OCI-LY7 (cell line): ENCODE measurements around the gene EXTL1. TPM values are rescaled to one million over a fixed set of nuclear protein-coding genes. Genes with fewer than 3 reads are reported as not detected.

Experiments used
- BruUV-seq: library from RNA; stranded (reverse); fragments of 400-500 nt; replicated peaks from 2 replicates; lab custom pipeline; 2021; lab: Mats Ljungman, UMichigan
- CTCF ChIA-PET: fragments of 300-600 bp; sonication (Branson Sonifier 250); formaldehyde crosslinking; loops from one replicate; lab custom pipeline; 2022; ENCODE audit warnings: antibody characterized with exemption; ENCODE audit not compliant: unreplicated experiment; lab: Charles Lee
- POLR2A ChIA-PET: fragments of 300-600 bp; sonication (Branson Sonifier 250); formaldehyde crosslinking; loops from one replicate; lab custom pipeline; 2022; ENCODE audit warnings: antibody characterized with exemption; lab: Charles Lee
- DNase-seq: peaks from one replicate; pipeline ENCODE4 v3.0.0-alpha.2; 2015; ENCODE audit warnings: low spot score
- H2AFZ ChIP-seq: fragments of 200-600 bp; sonication (generic), shearing (Covaris generic); 2 replicates; pipeline ENCODE4 v1.6.1; 2014; ENCODE audit warnings: mild to moderate bottlenecking, antibody characterized with exemption, low read length, moderate library complexity
- H3K27ac ChIP-seq: fragments of 200-600 bp; sonication (generic); 2 replicates; pipeline ENCODE4 v1.5.1; 2014; ENCODE audit warnings: mixed run types, low read depth, mild to moderate bottlenecking, moderate library complexity, low read length, inconsistent platforms; ENCODE audit not compliant: poor library complexity, severe bottlenecking
- H3K36me3 ChIP-seq: fragments of 200-600 bp; sonication (generic); 2 replicates; pipeline ENCODE4 v1.6.1; 2014; ENCODE audit warnings: mild to moderate bottlenecking, antibody characterized with exemption, low read length, moderate library complexity, mixed read lengths; ENCODE audit not compliant: insufficient read depth
- H3K4me1 ChIP-seq: fragments of 200-600 bp; sonication (generic); 2 replicates; pipeline ENCODE4 v1.5.1; 2014; ENCODE audit warnings: mild to moderate bottlenecking, low read length; ENCODE audit not compliant: insufficient read depth, poor library complexity, severe bottlenecking
- H3K4me2 ChIP-seq: fragments of 200-600 bp; sonication (generic); 2 replicates; pipeline ENCODE4 v1.6.1; 2014; ENCODE audit warnings: mild to moderate bottlenecking, low read length
- H3K4me3 ChIP-seq: fragments of 200-600 bp; sonication (generic); 2 replicates; pipeline ENCODE4 v1.5.1; 2014; ENCODE audit warnings: mild to moderate bottlenecking, low read depth, low read length; ENCODE audit not compliant: poor library complexity, severe bottlenecking
- H3K79me2 ChIP-seq: fragments of 200-600 bp; sonication (generic); 2 replicates; pipeline ENCODE4 v1.6.1; 2016; ENCODE audit warnings: low read depth, mild to moderate bottlenecking, low read length, moderate library complexity, mixed read lengths; ENCODE audit not compliant: insufficient read depth
- H3K9me2 ChIP-seq: fragments of 200-600 bp; sonication (generic); 2 replicates; pipeline ENCODE4 v1.6.1; 2016; ENCODE audit warnings: mild to moderate bottlenecking, low read length, mixed read lengths; ENCODE audit not compliant: insufficient read depth
- H3K9me3 ChIP-seq: fragments of 200-600 bp; sonication (generic); 2 replicates; pipeline ENCODE4 v1.6.1; 2014; ENCODE audit warnings: mild to moderate bottlenecking, mixed run types, low read length, mixed read lengths
- H4K20me1 ChIP-seq: fragments of 200-600 bp; sonication (generic); 2 replicates; pipeline ENCODE4 v1.6.1; 2014; ENCODE audit warnings: mild to moderate bottlenecking, antibody characterized with exemption, low read length, moderate library complexity, mixed read lengths; ENCODE audit not compliant: insufficient read depth
- EZH2phosphoT487 ChIP-seq: fragments of 200-600 bp; sonication (generic); IDR thresholded peaks from 2 replicates; pipeline ENCODE4 v1.6.1; 2018; ENCODE audit warnings: low read depth, borderline replicate concordance, mild to moderate bottlenecking, mixed run types, antibody characterized with exemption, low read length, moderate library complexity, mixed read lengths
- intact Hi-C: fragments of 100-400 bp; cut with micrococcal nuclease; formaldehyde crosslinking; loops from one replicate; pipeline ENCODE4 v1.10.0; 2022; ENCODE audit not compliant: unreplicated experiment
- total RNA-seq, 2 experiments: library from RNA; depleted of rRNA in 1 of 2; stranded (reverse); fragments of >200 nt in 1 of 2; shearing (Covaris generic) in 1 of 2; gene quantifications; 2 replicates each; pipeline ENCODE4 v1.2.3, GENCODE V29; 2014 to 2022
- TF ChIP-seq, protein P1 (sequence below): fragments of 200-600 bp; sonication (generic); conservative IDR thresholded peaks from 2 replicates; pipeline ENCODE4 v1.5.1; 2014; ENCODE audit warnings: mild to moderate bottlenecking, antibody characterized with exemption, low read length, moderate library complexity, mixed read lengths

The EXTL1 gene
- total RNA-seq, 2 experiments from 2014 or later, result 0.67 TPM; not detected in 1

DNA sequence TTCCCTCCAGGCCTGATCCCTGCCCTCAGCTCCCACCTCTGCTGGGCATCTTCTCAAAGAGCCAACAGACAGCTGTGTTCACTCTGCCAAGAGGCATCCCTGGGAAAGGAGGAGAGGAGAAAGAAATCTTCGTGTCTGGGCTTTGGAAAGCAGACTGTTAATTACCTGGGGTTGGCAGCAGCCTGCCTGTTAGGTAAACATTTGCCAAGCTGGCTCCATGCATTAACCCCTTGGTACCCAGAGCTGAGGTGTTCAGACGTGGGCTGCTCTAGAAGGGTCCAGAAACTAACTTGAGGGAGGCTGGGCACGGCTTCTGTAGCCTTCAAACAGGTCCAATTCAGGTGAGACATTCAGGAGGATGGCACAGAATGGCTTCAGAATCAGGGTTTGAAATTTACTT is 8.7 kb upstream of the EXTL1 start:
- POLR2A ChIA-PET, result no interaction called here
- CTCF ChIA-PET, result no interaction called here

DNA sequence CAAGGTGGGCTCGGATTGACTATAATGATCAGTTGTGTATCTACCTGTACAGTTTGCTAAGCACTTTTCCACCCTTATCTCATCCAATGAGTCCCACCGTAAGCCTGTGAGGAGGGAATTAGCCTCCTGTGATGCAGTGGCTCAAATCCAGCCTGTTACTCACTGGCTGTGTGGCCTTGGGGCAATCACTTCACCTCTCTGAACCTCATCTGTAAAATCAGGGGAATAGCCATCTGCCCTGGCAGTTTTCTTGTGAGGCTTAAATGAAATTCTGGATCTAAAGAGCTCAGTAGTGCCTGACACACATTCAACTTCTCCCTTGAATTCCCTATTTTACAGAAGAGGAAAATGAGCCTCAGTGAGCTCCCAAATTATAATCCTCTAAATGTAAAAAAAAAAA is 7.4 kb upstream of the EXTL1 start:
- ChIA-PET CTCF (no interaction called here), POLR2A (interaction anchor here (0.6 to 1.1 kb wide), 2 partner anchors 11 to 37 kb away, joined by 3 read pairs; no protein-coding TSS in a partner anchor)
- no peaks in the 10 kb centered on the region for H3K36me3 ChIP-seq
- no peak overlapping the region for H2AFZ ChIP-seq
- H3K9me3 ChIP-seq, result no peaks in the 10 kb centered on the region
- no peak for DNase-seq
- BruUV-seq, result no TSS peak
- no peaks in the 10 kb centered on the region for H3K9me2 ChIP-seq
- H4K20me1 ChIP-seq, result no peaks in the 10 kb centered on the region
- H3K79me2 ChIP-seq, result no peaks in the 10 kb centered on the region
- no peaks in the 10 kb centered on the region for H3K4me1 ChIP-seq
- no peak overlapping the region for H3K27ac ChIP-seq
- intact Hi-C loops, result no loop called here
- H3K4me2 ChIP-seq, result no peak overlapping the region
- H3K4me3 ChIP-seq, result no peak overlapping the region
- TF ChIP-seq, protein P1, sequence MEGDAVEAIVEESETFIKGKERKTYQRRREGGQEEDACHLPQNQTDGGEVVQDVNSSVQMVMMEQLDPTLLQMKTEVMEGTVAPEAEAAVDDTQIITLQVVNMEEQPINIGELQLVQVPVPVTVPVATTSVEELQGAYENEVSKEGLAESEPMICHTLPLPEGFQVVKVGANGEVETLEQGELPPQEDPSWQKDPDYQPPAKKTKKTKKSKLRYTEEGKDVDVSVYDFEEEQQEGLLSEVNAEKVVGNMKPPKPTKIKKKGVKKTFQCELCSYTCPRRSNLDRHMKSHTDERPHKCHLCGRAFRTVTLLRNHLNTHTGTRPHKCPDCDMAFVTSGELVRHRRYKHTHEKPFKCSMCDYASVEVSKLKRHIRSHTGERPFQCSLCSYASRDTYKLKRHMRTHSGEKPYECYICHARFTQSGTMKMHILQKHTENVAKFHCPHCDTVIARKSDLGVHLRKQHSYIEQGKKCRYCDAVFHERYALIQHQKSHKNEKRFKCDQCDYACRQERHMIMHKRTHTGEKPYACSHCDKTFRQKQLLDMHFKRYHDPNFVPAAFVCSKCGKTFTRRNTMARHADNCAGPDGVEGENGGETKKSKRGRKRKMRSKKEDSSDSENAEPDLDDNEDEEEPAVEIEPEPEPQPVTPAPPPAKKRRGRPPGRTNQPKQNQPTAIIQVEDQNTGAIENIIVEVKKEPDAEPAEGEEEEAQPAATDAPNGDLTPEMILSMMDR, result no peak
- no peak for TF ChIP-seq EZH2phosphoT487

More for the DNA sequence above, 8.7 kb upstream of the EXTL1 start:
- H2AFZ ChIP-seq, result no peak overlapping the region
- no peaks in the 10 kb centered on the region for H3K9me3 ChIP-seq
- H3K27ac ChIP-seq, result no peak overlapping the region
- no peak overlapping the region for H3K4me2 ChIP-seq
- H3K4me1 ChIP-seq, result no peaks in the 10 kb centered on the region
- no peak for TF ChIP-seq EZH2phosphoT487
- TF ChIP-seq, protein P1, result no peak
- intact Hi-C loops, result no loop called here
- no peaks in the 10 kb centered on the region for H3K9me2 ChIP-seq
- DNase-seq, result no peak
- no TSS peak for BruUV-seq
- no peaks in the 10 kb centered on the region for H3K79me2 ChIP-seq
- H3K36me3 ChIP-seq, result no peaks in the 10 kb centered on the region
- H4K20me1 ChIP-seq, result no peaks in the 10 kb centered on the region
- H3K4me3 ChIP-seq, result no peak overlapping the region

DNA sequence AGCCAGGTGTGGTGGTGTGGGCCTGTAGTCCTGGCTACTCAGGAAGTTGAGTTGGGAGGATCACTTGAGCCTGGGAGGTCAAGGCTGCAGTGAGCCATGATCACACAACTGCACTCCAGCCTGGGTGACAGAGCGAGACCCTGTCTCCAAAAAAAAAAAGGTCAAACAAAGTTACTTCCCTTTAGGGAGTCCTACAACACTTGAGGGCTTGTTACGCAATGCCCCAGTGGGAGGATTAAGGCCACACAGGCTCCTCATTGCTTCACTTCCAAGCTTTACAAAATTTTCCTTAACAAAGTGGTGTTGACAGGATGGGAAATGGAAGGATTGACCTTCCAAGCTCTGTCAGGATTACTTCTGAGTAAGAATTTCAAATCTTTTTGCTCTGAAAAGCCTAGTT is 6.2 kb upstream of the EXTL1 start:
- Histone ChIP-seq H3K27ac (no peak overlapping the region), H3K4me2 (no peak overlapping the region), H3K36me3 (no peaks in the 10 kb centered on the region), H3K4me3 (no peak overlapping the region), H4K20me1 (no peaks in the 10 kb centered on the region), H2AFZ (no peak overlapping the region), H3K9me2 (no peaks in the 10 kb centered on the region), H3K4me1 (no peaks in the 10 kb centered on the region), H3K79me2 (no peaks in the 10 kb centered on the region), H3K9me3 (no peaks in the 10 kb centered on the region)
- TF ChIP-seq, protein P1, result no peak
- TF ChIP-seq EZH2phosphoT487, result no peak
- DNase-seq, result no peak
- BruUV-seq, result no TSS peak
- CTCF ChIA-PET, result no interaction called here
- intact Hi-C loops, result no loop called here
- POLR2A ChIA-PET, result no interaction called here
